GDM1 (cell line): ENCODE measurements around the gene FAM43A.

Experiments
- DNase-seq: peaks from one replicate; lab custom pipeline; 2025; lab: John Stamatoyannopoulos, UW

FAM43A gene, protein sequence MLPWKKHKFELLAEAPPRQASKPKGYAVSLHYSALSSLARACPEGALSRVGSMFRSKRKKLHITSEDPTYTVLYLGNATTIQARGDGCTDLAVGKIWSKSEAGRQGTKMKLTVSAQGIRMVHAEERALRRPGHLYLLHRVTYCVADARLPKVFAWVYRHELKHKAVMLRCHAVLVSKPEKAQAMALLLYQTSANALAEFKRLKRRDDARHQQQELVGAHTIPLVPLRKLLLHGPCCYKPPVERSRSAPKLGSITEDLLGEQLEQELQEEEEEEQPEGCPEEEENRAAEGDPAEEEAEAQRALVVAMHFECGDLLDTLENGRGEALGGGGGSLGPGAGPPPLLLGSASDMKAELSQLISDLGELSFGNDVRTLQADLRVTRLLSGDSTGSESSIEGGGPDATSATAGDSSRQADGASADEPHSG

DNA sequence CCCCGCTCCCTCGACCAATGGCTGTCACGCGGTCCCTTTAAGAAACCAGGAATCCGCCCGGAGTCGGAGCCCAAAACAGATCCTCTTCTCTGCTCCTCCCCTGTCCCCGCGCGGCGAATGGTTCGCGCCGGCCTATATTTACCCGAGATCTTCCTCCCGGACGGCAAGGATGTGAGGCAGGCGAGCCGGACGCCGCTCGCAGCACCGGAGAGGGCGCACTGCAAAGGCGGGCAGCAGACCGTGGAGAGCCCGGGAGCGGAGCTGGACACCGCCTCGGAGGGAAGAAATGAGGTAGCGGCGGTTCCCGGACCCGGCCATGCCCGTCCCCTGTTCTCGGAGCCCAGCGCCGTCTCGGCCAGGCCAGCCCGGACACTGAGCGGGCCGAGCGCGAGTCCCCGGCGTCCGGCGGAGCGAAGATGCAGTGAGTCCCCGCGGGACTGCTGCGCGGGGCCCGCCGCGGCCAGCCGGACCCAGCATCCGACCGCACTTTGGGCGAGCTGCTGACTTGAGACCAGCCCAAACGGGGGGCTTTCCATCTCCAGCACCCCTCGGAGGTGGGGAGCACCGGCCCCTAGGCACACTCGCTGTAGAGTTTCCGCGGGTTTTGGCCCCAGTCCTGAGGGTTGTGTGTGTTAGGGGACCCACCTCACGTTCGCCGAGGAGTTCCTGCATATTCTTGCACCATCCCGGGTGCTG lies at the start of gene FAM43A:
TSS of gene FAM43A (plus strand) at position 166 of the 696 bp plus-strand sequence. CDS start 944 bp downstream, outside the sequence.
- DNase-seq, result peak; percentile 89

DNA sequence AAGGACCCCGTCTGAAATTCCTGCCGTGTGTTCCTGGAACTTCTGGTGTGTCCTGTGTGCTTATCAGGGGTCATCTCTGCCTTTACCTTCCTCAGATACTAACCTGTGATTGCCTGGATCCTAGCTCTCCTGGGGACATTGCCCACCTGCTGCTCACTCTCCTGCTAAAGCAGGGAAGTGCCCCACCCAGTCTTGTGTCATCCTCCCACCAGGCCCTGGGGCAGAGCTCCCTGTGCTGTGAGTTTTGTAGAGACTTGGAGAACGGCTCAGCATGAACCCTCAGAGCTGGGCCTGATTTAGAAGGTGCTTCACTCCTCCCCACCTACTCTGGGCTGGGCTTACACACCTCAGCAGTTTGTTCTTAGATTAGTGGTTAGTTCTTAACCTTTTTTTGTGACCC lies 48.6 kb upstream of the FAM43A start:
- DNase-seq, result no peak

DNA sequence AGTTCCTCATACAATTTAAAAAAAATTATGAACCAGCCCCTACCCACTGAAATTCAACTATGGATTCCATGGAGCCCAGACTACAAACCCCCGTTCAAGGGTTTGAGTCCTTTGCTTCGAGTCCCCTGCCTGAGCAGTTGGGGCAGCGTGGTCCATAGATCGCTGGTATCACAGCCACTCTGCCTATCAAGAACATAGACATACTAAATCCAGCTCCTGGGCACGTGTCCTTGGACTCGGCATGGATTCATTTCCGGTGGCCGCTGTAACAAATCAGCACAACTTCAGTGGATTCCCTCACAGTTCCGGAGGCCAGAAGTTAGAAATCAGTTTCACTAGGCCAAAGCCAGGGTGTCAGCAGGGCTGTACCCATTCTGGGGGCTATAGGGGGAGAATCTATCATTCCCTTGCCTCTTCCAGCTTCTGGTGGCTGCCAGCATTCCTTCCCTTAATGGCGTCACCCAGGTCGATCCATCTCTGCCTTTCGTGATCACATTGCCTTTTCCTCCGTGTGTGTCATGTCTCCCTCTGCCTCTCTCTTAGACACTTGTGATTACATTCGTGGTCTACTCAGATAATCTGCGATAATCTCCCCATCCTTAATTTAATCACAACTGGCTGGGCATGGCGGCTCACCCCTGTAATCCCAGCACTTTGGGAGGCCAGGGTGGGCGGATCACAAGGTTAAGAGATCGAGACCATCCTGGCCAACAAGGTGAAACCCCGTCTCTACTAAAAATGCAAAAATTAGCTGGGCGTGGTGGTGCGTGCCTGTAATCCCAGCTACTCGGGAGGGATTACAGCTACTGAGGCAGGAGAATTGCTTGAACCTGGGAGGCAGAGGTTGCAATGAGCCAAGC lies 47.9 kb upstream of the FAM43A start:
- no peak for DNase-seq

DNA sequence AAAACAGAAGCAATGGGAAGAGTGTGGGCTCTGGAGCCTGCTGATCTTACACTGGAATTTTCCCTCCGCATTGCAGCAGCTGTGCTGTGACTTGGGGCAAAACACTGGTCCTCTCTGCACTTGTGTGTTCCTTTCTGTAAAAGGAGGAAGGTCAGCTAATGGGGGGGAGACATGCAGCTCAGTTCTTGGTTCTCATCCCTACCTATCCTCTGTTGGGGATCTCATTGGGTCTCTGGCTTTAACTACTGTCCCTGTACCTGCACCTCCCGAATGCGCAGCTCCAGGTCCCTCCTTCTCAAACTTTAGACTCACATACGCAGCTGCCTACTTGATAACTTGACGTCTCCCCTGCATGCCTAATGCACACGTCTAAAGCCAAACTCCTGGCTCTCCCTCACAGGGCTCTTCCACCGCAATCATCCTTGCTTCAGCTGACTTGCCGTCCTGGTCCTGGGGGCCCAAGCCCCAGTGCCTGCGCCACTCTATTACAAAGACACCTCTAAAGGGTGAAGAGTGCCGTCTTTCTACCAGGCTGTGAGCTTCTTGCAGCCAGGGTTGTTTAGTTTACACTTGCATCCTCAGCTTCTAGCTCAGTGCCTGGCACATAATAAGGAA lies 46.6 kb upstream of the FAM43A start:
- DNase-seq, result no peak

DNA sequence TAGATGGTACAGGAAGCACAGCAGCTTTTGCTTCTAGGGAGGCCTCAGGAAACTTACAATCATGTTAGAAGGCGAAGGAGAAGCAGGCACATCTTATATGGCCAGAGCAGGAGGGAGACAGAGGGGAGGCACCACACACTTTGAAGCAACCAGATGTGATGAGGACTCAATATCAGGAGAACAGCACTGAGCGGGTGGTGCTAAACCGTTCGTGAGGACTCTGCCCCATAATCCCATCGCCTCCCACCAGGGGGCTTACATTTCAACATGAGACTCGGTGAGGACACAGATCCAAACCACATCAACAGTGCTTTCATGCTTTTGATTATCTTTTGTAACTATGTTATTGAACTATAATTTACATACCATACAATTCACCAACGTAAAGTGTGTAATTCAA lies 44.9 kb upstream of the FAM43A start:
- no peak for DNase-seq

DNA sequence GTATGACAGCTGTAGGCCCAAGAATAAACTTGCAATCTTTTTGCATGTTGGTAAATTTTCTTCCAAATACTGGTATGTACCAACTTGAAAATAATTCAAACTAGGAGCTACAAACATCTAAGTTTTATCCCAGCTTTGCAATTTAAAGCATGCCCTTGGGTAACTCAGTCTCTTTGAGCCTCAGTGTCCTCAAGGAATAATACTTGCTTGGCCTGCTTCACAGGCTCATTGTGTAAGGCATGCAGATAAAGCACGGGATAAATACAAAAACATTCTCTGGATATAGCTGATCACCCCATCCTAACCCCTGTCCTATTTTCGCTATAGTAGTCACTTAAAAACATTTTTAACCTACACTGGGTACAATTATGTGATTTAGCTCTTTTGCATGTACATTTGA lies 42.9 kb upstream of the FAM43A start:
- no peak for DNase-seq

DNA sequence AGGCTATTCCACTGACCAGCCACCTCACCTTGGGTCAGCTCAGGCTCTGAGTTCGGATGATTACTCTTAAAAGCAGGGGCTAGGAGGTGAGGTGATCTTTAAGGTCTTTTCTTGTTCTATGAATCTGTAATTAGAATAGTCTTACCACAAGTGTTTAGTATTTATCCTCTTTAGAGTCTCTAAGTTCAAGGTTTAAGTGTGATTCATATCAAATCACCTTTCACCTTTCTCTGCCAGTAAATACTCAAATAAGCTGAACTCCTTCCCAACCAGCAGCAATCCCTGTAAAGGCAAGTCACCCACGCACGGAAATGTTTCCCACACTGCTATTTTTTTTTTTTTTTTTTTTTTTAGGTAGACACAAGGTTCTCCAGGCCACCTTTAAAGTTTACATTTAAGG lies 37.9 kb upstream of the FAM43A start:
- DNase-seq, result no peak

DNA sequence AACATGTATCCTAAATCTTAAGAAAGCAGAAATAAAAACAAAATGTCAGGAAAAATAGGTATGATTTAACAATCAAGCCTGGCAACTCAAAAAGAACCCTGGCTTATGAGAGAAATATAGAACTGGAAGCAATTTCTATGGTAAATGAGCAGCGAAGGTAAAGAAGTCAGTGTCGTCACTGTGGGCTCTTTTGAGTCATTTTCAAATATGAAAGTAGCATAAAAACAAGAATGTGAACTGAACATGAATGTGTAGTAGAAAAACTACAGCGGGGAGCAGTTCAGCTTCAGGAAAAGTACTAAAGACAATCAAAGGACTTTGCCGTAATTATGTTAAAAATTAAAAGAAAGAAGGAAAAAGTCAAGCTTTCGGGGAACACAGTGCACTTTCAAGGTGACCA lies 31.2 kb upstream of the FAM43A start:
- DNase-seq, result no peak

DNA sequence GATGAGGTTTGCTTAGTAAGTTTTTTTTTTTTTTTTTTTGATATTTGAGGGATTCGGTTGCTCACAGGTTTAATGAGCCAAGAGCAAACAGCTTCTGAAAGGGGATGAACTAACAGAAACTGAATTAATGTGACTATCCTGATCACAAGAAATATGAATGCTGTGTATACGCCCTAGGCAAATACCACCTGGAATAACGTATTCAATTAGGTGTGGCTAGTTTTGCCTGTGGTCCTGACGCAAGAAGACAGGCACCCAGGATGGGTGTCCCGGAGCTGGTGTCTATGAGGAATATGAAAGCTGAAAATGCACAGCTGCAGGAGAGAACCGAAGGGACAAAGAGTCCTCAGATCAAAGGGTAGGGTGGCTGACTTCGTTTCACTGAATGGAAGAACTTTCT lies 28.2 kb upstream of the FAM43A start:
- no peak for DNase-seq

DNA sequence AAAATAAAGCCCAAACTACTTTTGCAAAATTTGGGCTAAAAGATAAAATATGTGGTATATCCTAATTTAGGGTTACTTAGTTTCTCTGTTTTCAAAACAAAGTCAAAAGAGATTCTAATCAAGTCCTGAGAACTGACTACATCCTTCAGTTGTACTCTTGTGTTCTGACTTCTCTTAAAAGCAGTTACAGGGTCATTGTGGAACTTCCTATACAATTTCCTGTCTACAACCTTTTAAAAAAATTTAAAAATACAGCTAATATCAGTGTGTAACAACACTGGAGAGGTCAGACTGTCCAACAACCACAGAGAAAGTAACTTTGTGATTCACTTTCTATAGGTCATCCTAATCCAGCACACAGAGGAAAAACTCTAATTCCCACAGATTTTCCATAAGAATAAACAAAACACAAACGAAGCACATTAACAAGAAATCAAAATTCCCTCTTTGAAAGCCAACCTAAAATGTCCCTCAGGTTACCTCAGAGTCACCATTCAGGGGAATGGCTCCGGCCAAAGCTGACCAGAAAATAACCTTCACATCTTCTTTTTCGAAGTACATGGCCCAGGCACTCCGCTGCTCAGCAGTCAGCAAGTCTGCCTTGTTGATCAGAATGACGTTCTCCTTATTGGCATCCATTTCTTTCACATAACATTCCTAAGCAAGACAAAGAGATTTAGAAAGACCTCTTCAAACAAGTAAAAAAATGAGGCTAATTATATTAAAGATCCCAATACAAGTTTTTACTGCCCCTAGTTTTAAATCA lies 27.0 kb upstream of the FAM43A start:
- DNase-seq, result no peak

DNA sequence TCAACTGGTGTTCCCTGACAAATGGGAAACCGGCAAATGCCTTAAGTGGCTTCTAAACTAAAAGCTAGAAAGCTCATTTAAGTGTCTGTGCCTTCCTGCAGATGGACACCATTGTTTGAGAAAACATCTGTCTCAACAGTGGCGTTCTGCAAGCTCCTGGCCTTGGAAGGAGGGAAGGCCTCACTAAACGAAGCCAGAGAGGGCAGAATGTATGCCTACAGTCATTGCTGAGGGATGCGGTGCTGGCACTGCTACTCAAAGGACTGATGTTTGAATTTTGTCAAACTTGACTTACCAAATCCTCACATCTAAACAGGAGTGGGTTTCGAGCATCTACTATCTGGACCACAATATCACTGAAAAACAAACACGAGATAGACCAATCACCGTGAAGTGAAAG lies 25.9 kb upstream of the FAM43A start:
- DNase-seq, result no peak

DNA sequence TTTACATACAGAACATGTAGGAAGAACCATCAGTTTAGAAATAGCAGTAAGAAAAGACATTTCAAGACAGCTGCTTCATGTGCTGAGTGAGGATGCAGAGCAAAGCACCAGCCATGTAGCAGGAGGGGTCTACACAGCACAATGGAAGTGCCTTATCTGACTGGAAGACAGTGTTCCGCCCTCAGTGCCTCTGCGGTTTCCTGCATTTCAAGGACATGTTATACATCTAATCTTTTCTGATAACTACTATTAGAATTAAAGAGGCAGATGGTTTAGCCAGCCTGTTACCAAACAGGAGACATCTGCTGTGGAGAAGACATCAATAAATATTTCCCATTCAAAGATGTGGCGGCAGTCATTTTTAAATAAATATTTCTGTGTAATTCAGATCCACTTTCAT lies 24.3 kb upstream of the FAM43A start:
- no peak for DNase-seq

DNA sequence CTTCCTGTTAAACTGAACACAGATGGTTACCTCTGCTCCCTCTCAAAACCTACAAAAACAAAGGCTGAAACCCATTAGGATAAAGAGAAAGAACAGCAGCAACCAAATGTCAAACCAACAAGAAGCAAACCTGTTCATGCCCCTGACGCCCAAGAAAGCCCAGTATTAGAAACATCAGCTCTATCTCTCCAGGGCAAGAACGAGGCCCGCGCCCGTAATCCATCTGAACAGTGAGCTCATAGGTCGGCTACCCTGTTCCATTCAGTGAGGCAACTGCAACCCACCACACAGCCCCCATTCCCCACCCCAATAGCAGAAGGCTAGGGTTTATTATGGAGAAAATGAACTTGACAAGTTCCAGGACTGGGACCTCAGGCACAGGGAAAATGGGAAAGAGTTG lies 23.7 kb upstream of the FAM43A start:
- DNase-seq, result no peak

DNA sequence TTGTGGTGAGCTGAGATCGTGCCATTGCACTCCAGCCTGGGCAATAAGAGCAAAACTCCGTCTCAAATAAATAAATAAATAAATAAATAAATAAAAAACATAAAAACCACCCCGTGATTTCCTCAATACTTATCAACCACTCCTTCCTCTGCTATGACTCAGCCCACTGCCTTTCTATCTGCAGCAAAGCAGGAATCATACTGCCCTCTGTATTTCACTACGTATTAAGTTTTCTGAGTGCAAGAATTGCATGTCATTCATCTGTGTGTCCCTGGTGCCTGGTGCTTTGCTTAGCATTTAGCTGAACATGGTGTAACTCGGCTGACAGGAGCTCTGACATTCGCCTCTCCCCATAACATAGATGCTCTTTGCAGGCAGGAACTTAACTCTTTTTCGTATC lies 20.8 kb upstream of the FAM43A start:
- DNase-seq, result no peak

DNA sequence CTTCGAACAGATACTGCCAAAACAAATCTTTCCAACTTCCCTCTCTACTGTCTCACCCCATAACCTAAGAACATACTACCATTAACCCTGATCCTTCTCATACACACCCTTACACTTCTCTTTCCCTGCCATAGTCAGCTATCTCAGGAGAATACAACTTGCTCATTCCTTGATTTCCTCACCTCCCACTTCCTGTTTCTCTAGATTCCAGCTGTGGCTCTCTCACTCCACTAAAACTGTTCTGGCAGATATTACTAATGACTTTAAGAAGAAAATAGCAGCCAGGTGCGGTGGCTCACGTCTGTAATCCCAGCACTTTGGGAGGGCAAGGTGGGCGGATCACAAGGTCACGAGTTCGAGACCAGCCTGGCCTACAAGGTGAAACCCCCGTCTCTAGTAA lies 18.3 kb upstream of the FAM43A start:
- DNase-seq, result no peak

DNA sequence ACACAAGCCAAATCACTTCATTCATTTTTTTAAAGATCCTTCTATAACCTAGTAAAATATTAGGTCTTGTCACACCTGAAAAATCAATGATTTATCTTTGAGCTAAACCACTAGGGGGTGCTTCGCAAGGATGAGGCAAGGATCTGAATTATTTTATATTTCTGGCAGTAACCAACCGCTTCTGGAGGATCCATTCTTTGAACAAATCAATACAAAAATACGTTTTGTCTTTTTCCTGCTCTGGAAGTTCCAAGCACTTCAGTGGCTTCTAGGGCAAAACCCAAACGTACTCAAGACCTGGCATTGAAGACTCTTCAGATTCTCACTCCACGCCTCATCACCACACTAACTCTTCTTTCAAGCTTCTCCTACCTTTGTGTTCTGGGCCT lies 14.2 kb upstream of the FAM43A start:
- no peak for DNase-seq

DNA sequence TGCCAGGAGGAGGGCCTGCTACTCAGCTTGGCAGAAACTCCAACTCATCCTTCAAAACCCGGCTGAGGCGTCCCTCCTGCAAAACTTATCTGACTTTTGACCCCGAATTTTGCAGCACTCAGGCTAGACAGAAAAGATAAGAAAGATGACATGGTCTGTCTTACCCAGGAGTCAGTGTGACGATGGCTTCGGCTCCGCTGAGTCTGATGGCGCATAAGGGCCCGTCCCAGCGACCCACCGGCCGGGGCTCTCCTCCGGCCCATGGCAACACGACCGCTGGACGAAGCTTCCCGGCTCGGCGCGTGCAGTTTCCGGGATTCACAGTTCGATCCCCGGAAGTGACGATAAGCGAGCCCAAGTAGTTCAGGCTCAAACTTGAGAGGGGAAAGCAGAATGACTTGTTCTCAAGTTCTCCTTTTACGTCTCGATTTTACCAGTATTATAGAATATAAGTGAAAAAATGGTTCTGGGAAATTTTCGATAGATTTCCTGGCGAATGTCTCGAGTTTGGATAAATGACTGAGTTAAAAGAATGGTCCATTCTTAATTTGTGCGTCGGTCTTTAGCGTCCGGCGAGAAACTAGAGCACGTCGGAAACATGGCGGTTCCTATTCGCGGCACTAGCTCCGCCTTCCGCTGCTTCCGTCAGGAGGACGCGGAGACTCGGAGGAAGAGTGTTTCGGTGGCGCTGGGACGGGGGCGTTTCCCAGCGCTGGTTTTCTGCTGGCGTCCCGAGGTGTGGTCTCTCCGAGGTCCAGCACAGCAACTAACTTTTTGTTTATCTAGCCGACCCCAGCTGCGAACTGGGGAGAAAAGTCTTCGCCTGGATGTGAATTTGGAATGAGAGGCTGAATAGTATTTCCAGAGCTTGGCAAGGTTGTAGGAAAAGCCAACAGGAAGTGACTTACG lies 13.5 kb upstream of the FAM43A start, which contains the start of gene LSG1:
TSS of gene LSG1 (minus strand) at position 292 of the 909 bp plus-strand sequence. CDS start at position 263, 29 bp downstream.
- peak; percentile 84 for DNase-seq

DNA sequence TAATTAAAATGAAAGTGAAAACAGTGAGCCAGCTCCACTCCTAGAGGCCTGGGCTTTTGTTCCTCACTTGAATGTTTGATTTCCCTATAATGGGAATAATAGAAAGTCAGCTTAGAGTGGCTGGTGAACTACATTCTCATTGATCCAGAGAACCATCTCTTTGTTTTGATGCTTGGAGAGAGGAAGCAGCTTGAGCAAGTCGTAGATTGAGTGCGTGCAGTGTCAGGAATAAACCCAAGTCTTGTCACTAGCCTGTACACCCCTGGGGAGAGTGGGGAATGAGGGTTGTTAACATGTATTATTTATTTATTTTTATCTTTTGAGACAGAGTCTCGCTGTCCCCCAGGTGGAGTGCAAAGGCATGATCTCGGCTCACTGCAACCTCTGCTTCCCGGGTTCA lies 12.8 kb upstream of the FAM43A start:
- DNase-seq, result no peak

DNA sequence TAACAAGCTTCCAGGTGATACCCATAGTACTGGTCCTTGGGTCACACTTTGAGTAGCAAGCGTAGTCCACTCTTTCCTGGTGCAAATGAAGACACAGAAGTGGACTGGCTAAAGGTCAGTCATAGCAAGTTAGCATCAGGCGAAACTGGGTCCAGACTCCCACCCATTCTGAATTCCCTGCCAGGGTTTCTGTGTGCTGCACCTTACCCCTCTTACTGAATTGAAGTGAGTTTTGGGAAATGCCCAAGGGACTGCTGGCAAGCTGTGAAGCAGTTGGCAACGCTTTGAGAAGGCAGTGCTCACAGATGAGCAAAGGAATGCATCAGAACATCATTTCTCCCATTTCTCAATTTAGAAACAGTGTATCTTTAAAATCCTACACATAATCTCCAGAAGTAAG lies 11.9 kb upstream of the FAM43A start:
- DNase-seq, result no peak

DNA sequence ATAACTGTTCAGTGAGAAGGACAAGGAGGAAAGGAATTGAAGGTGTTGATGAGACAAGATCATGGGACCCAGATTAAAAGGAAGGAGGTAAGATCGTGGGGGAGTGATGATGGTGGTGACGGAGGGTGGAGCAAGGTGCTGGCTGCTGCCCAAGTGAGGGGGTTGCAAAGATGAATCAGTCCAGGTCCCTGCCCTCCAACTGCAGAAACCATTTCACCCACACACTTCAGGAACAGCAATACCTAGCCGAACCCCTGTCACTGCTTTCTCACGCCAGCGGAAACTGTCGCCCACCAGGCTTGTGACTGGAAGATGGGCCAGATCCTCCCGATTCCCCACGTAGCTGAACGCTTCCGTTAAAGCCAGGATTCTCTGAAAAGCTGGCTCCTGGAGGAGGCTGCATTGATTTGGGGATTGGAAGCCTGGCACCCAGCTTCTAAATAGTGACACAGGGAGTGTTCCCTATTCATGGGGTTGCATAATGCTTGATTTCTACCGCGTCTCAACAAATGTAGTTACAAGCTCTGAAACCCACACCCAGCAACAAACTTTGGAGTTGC lies 10.5 kb upstream of the FAM43A start:
- no peak for DNase-seq
